ENCODE measurements around the gene TBC1D10B. TPM values are rescaled to one million over a fixed set of nuclear protein-coding genes. Genes with fewer than 3 reads are reported as not detected.
"Not testable (repeated sequence)": the region's sequence is repeated elsewhere in the genome, so short reads cannot be mapped to it uniquely, and the experiment has no call there.

TBC1D10B gene
- total and polyA plus RNA-seq, 7 donors: 24.5 to 50.0 (median 31.6) TPM

DNA sequence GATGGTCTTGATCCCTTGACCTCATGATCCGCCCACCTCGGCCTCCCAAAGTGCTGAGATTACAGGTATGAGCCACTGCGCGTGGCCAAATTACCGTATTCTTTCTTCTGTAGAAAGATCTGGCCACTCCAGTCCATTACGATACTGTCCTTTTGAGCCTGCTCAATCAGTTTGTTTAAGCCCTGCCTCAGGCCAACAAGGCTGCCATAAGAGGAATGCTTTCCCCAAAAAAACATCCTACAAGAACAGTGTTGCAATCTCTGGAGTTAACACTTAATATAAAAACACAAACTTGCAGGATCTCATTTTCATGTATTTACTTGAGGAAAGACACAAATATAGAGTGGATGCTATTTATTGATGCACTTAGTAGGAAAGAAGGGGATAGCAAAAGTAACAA lies 46.1 kb downstream of the TBC1D10B start:
- H3K27me3 ChIP-seq (ENCODE audit: insufficient read depth in 3 of 3, low read length in 2 of 3); H3K4me1 ChIP-seq; H3K36me3 ChIP-seq (ENCODE audit: insufficient read depth in 1 of 2, low read depth in 1 of 2); DNase-seq; ATAC-seq; H3K4me3 ChIP-seq; H3K27ac ChIP-seq; intact Hi-C loops (cut with DNase I); H3K9me3 ChIP-seq: not testable (repeated sequence)
- WGBS, 3 donors: 93 to 94% (median 93%) methylated on average over 6 of the region's 6 CpGs

DNA sequence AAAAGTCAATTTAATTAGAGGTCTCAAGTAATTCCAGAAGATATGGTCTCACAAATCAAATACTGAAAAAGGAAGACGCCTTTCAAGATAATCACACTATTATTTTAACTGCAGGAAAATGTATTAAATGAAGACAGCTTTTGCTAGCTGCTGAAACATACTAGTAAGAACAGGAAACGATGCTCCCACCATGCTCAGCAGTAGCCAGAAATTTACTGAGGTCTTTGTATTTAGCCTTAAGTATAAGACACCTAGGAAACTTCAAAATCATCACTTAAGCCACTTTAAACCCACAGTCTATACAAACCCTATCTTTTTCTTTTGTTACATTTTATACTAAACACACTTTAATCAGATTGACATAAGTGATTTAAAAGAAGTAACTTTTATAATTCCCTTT lies 51.6 kb downstream of the TBC1D10B start:
- H3K27me3 ChIP-seq (ENCODE audit: insufficient read depth in 3 of 3, low read length in 2 of 3); ATAC-seq; H3K36me3 ChIP-seq (ENCODE audit: insufficient read depth in 1 of 2, low read depth in 1 of 2); H3K4me1 ChIP-seq; H3K27ac ChIP-seq; intact Hi-C loops (cut with DNase I); H3K9me3 ChIP-seq; DNase-seq; H3K4me3 ChIP-seq: not testable (repeated sequence)
- 59 to 84% (median 66%) methylated on average over 2 of the region's 2 CpGs for WGBS, 3 donors

DNA sequence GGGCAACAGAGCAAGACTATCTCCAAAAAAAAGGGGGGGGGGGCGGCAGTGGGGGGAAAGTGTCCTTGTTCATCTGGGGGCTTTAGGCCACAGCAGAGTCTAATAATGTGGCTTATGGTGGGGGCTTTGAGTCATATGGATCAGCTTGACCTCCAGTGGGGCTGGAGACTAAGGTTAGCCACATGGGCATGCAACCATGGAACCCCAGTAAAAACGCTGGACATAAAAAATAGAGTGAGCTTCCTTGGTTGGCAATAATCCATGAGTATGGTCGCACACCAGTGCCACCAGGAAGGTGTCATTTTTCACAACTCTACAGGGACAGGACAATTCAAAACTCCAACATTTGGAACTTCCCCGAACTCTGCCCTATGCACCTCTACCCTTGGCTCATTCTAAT lies 59.4 kb downstream of the TBC1D10B start:
- WGBS, 3 donors: 50 to 71% (median 60%) methylated on average over 1 to 3 of the region's 4 CpGs

DNA sequence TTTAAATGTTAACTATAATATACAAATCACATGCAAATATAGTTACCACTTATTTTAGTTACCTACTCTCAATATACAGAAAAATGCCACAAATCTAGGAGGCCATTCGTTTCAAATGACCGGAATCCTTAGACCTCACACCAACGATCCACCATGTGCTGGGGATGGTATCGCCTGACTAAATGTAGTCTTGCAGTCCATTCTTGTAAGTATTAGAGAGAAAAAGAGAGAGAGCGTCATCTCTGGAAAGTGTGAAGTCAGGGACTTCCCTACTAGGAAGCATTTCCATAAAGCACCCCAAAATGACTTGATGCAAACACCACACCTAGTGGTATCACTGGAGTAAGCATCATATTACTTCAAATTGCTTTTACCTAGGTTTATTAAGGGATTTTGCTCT lies 61.0 kb downstream of the TBC1D10B start:
- H3K9me3 ChIP-seq; H3K27me3 ChIP-seq (ENCODE audit: insufficient read depth in 3 of 3, low read length in 2 of 3); intact Hi-C loops (cut with DNase I); H3K36me3 ChIP-seq (ENCODE audit: insufficient read depth in 1 of 2, low read depth in 1 of 2); ATAC-seq; DNase-seq; H3K4me3 ChIP-seq: not testable (repeated sequence)
- Histone ChIP-seq H3K27ac (peak overlapping the region; percentile 53), H3K4me1 (peaks cover 15% of the 10 kb centered on the region)
- WGBS, 3 donors: 83 to 92% (median 84%) methylated on average over 5 of the region's 5 CpGs

More for the DNA sequence above, 59.4 kb downstream of the TBC1D10B start:
- DNase-seq; intact Hi-C loops (cut with DNase I); H3K9me3 ChIP-seq; H3K4me3 ChIP-seq; H3K27me3 ChIP-seq (ENCODE audit: insufficient read depth in 3 of 3, low read length in 2 of 3); ATAC-seq; H3K27ac ChIP-seq; H3K36me3 ChIP-seq (ENCODE audit: insufficient read depth in 1 of 2, low read depth in 1 of 2): not testable (repeated sequence)
- H3K4me1 ChIP-seq: peaks cover 15% of the 10 kb centered on the region

Other genes with a start within 250 kb of the TBC1D10B start
- gene MAPK3, start 247.3 kb downstream of the TBC1D10B start, total RNA-seq: 10 to 100 TPM; 37.2 to 45.2 (median 41.0) TPM
- gene MAPK3, start 247.3 kb downstream of the TBC1D10B start, polyA plus RNA-seq: 10 to 100 TPM; 25.6 to 53.0 (median 48.7) TPM
- 1 to 10 TPM; 4.0 to 6.8 (median 6.3) TPM for gene CORO1A, start 186.9 kb downstream of the TBC1D10B start, total RNA-seq
- gene CORO1A, start 186.9 kb downstream of the TBC1D10B start, polyA plus RNA-seq: 1 to 10 TPM; 2.7 to 6.5 (median 3.0) TPM
- 10 to 100 TPM; 54.0 to 69.1 (median 60.3) TPM for gene BOLA2B, start 176.8 kb downstream of the TBC1D10B start, total RNA-seq
- gene BOLA2B, start 176.8 kb downstream of the TBC1D10B start, polyA plus RNA-seq: 100 to 1,000 TPM; 177 to 700 (median 243) TPM
- 10 to 100 TPM; 21.6 to 45.2 (median 38.3) TPM for gene SLX1A, start 176.6 kb downstream of the TBC1D10B start, total RNA-seq
- gene SLX1A, start 176.6 kb downstream of the TBC1D10B start, polyA plus RNA-seq: 10 to 100 TPM in 2 of 3 donors, 1 to 10 TPM in 1; 9.2 to 43.3 (median 31.0) TPM
- 1 to 10 TPM; 4.2 to 5.5 (median 4.7) TPM for gene SULT1A3, start 171.2 kb downstream of the TBC1D10B start, total RNA-seq
- 1 to 10 TPM; 2.7 to 4.6 (median 3.4) TPM for gene SULT1A3, start 171.2 kb downstream of the TBC1D10B start, polyA plus RNA-seq
- 1 to 10 TPM; 3.0 to 6.5 (median 5.0) TPM for gene NPIPB13, start 122.0 kb downstream of the TBC1D10B start, total RNA-seq
- 1 to 10 TPM; 1.8 to 2.2 (median 2.0) TPM for gene NPIPB13, start 122.0 kb downstream of the TBC1D10B start, polyA plus RNA-seq
- gene CD2BP2, start 15.2 kb downstream of the TBC1D10B start, total RNA-seq: 10 to 100 TPM; 38.9 to 65.0 (median 49.6) TPM
- gene CD2BP2, start 15.2 kb downstream of the TBC1D10B start, polyA plus RNA-seq: 10 to 100 TPM; 31.0 to 61.8 (median 55.6) TPM
- gene MYL11, start 4.3 kb upstream of the TBC1D10B start, total RNA-seq: 1,000 to 10,000 TPM; 1,414 to 6,743 (median 2,777) TPM
- gene MYL11, start 4.3 kb upstream of the TBC1D10B start, polyA plus RNA-seq: 1,000 to 10,000 TPM in 2 of 3 donors, 100 to 1,000 TPM in 1; 636 to 4,264 (median 2,548) TPM
- gene SEPTIN1, start 12.1 kb upstream of the TBC1D10B start, total RNA-seq: 1 to 10 TPM in 2 of 4 donors, under 1 TPM in 2; 0.34 to 1.8 (median 0.90) TPM
- under 1 TPM; 0.22 to 0.51 (median 0.28) TPM for gene SEPTIN1, start 12.1 kb upstream of the TBC1D10B start, polyA plus RNA-seq
- gene ZNF48, start 24.9 kb upstream of the TBC1D10B start, total RNA-seq: 1 to 10 TPM; 2.8 to 7.8 (median 5.6) TPM
- gene ZNF48, start 24.9 kb upstream of the TBC1D10B start, polyA plus RNA-seq: 1 to 10 TPM; 2.3 to 7.4 (median 3.2) TPM
- gene ZNF771, start 37.1 kb upstream of the TBC1D10B start, total RNA-seq: 10 to 100 TPM in 2 of 4 donors, 1 to 10 TPM in 2; 4.8 to 14.6 (median 9.1) TPM
- gene ZNF771, start 37.1 kb upstream of the TBC1D10B start, polyA plus RNA-seq: 1 to 10 TPM; 5.3 to 7.4 (median 5.4) TPM
- 10 to 100 TPM; 23.3 to 54.4 (median 33.9) TPM for gene DCTPP1, start 59.5 kb upstream of the TBC1D10B start, total RNA-seq
- gene DCTPP1, start 59.5 kb upstream of the TBC1D10B start, polyA plus RNA-seq: 10 to 100 TPM; 42.2 to 84.2 (median 52.7) TPM
- gene SEPHS2, start 75.4 kb upstream of the TBC1D10B start, total RNA-seq: 10 to 100 TPM; 25.4 to 61.4 (median 46.9) TPM
- gene SEPHS2, start 75.4 kb upstream of the TBC1D10B start, polyA plus RNA-seq: 10 to 100 TPM; 39.0 to 96.7 (median 63.8) TPM
- 1 to 10 TPM; 1.1 to 3.0 (median 2.3) TPM for gene ITGAL, start 102.2 kb upstream of the TBC1D10B start, total RNA-seq
- under 1 TPM; 0.21 to 0.29 (median 0.27) TPM for gene ITGAL, start 102.2 kb upstream of the TBC1D10B start, polyA plus RNA-seq
- gene ZNF768, start 156.1 kb upstream of the TBC1D10B start, total RNA-seq: 10 to 100 TPM; 54.5 to 67.2 (median 60.2) TPM
- gene ZNF768, start 156.1 kb upstream of the TBC1D10B start, polyA plus RNA-seq: 100 to 1,000 TPM in 1 of 3 donors, 10 to 100 TPM in 2; 49.0 to 125 (median 91.2) TPM
- gene ZNF747, start 164.4 kb upstream of the TBC1D10B start, total RNA-seq: 10 to 100 TPM in 1 of 4 donors, 1 to 10 TPM in 3; 6.4 to 16.4 (median 8.9) TPM
- gene ZNF747, start 164.4 kb upstream of the TBC1D10B start, polyA plus RNA-seq: 10 to 100 TPM in 1 of 3 donors, 1 to 10 TPM in 2; 6.8 to 16.3 (median 7.9) TPM
- 1 to 10 TPM; 2.7 to 8.7 (median 5.2) TPM for gene ZNF764, start 187.9 kb upstream of the TBC1D10B start, total RNA-seq
- 1 to 10 TPM; 1.9 to 5.1 (median 3.0) TPM for gene ZNF764, start 187.9 kb upstream of the TBC1D10B start, polyA plus RNA-seq
- 10 to 100 TPM; 11.7 to 21.2 (median 16.5) TPM for gene ZNF688, start 201.2 kb upstream of the TBC1D10B start, total RNA-seq
- gene ZNF688, start 201.2 kb upstream of the TBC1D10B start, polyA plus RNA-seq: 10 to 100 TPM; 11.1 to 15.6 (median 13.5) TPM
- 1 to 10 TPM; 3.4 to 5.4 (median 3.9) TPM for gene ZNF785, start 215.2 kb upstream of the TBC1D10B start, total RNA-seq
- 1 to 10 TPM; 1.3 to 2.8 (median 1.5) TPM for gene ZNF785, start 215.2 kb upstream of the TBC1D10B start, polyA plus RNA-seq
- gene ZNF689, start 239.9 kb upstream of the TBC1D10B start, total RNA-seq: 1 to 10 TPM; 3.4 to 9.6 (median 5.8) TPM
- gene ZNF689, start 239.9 kb upstream of the TBC1D10B start, polyA plus RNA-seq: 1 to 10 TPM; 3.6 to 6.1 (median 5.4) TPM